ENCODE results near the gene PCMT1. TPM values are rescaled to one million over a fixed set of nuclear protein-coding genes. Genes with fewer than 3 reads are reported as not detected.

Gene PCMT1
- total and polyA plus RNA-seq, 2 of the 13 experiments (the other 11 are each of a cell fraction or from before 2014, with no cell fraction given): 112 to 169 TPM

GRCh38 chr6:149717588-149718458 is 31.7 kb upstream of the PCMT1 start, which contains the start of gene LATS1 (continued):
- TF ChIP-seq CSRNP2 (CRISPR knock-in tag; conservative IDR thresholded peaks at IDR 0.05; ENCODE audit: low read depth): no peak; the same call in 1 of the 2 replicates
- peak; percentile 76; the same call in 1 of the 2 replicates for TF ChIP-seq REPIN1 (CRISPR knock-in tag; IDR thresholded peaks at IDR 0.05; ENCODE audit: borderline replicate concordance, low read depth)
- peak; percentile 84; the same call in 1 of the 2 replicates for TF ChIP-seq ZNF431 (CRISPR knock-in tag; IDR thresholded peaks at IDR 0.05; ENCODE audit: borderline replicate concordance, low read depth)
- TF ChIP-seq ZNF414 (CRISPR knock-in tag; IDR thresholded peaks at IDR 0.05): peak; percentile 95
- peak; percentile 97 for TF ChIP-seq EED (CRISPR knock-in tag; IDR thresholded peaks at IDR 0.05)
- TF ChIP-seq ZNF530 (CRISPR knock-in tag; IDR thresholded peaks at IDR 0.05; ENCODE audit: low read depth): peak; percentile 74; the same call in 1 of the 2 replicates
- no peak for TF ChIP-seq ADNP (CRISPR knock-in tag; IDR thresholded peaks at IDR 0.05)
- 0 out of 2 replicates have a peak, but pooled peaks have one; percentile 15 for TF ChIP-seq PREB (CRISPR knock-in tag; IDR thresholded peaks at IDR 0.05)
- peak; percentile 86 for TF ChIP-seq NAIF1 (CRISPR knock-in tag; IDR thresholded peaks at IDR 0.05; ENCODE audit: borderline replicate concordance)
- TF ChIP-seq CENPX (CRISPR knock-in tag; IDR thresholded peaks at IDR 0.05): peak; percentile 92; the same call in 1 of the 2 replicates
- TF ChIP-seq LCORL (IDR thresholded peaks at IDR 0.05): no peak
- TF ChIP-seq LCORL (CRISPR knock-in tag; IDR thresholded peaks at IDR 0.05): peak; percentile 91
- TF ChIP-seq SPEN (CRISPR knock-in tag; IDR thresholded peaks at IDR 0.05; ENCODE audit: low read depth): peak; percentile 98
- peak; percentile 81 for TF ChIP-seq ETV5 (CRISPR knock-in tag; IDR thresholded peaks at IDR 0.05; ENCODE audit: borderline replicate concordance)
- TF ChIP-seq ZNF136 (CRISPR knock-in tag; IDR thresholded peaks at IDR 0.05; ENCODE audit: low read depth): peak; percentile 98; the same call in 1 of the 2 replicates
- no peak for TF ChIP-seq SIX4 (CRISPR knock-in tag; IDR thresholded peaks at IDR 0.05)
- TF ChIP-seq ETV6 (CRISPR knock-in tag; conservative IDR thresholded peaks at IDR 0.05): peak; percentile 60
- TF ChIP-seq HMG20A (CRISPR knock-in tag; IDR thresholded peaks at IDR 0.05; ENCODE audit: borderline replicate concordance): peak; percentile 16; the same call in 1 of the 2 replicates
- TF ChIP-seq KMT2A (CRISPR knock-in tag; IDR thresholded peaks at IDR 0.05): peak; percentile 98
- peak; percentile 96 for TF ChIP-seq ARID2 (CRISPR knock-in tag; IDR thresholded peaks at IDR 0.05; ENCODE audit: borderline replicate concordance)
- TF ChIP-seq ZNF251 (CRISPR knock-in tag; IDR thresholded peaks at IDR 0.05): no peak
- peak; percentile 83 for TF ChIP-seq ZNF512B (CRISPR knock-in tag; IDR thresholded peaks at IDR 0.05; ENCODE audit: borderline replicate concordance)
- peak; percentile 50 for TF ChIP-seq JARID2 (CRISPR knock-in tag; IDR thresholded peaks at IDR 0.05; ENCODE audit: insufficient replicate concordance)
